Duodenal mucosa (tissue), 2 donors: Measurements from ENCODE around the gene RETN.

ENCODE experiments used
- H3K27ac ChIP-seq: one replicate; pipeline ENCODE4 v1.7.0; 2013; ENCODE audit warnings: low read depth, low read length
- H3K27me3 ChIP-seq, 2 donors: one replicate each; pipeline ENCODE4 v1.7.0; 2013; ENCODE audit warnings: low read length in 2 of 2, control low read depth in 1 of 2; ENCODE audit not compliant: insufficient read depth in 2 of 2, control insufficient read depth in 1 of 2
- H3K36me3 ChIP-seq, 2 donors: one replicate each; pipeline ENCODE4 v1.7.0; 2013; ENCODE audit warnings: low read length in 2 of 2, control low read depth in 1 of 2; ENCODE audit not compliant: insufficient read depth in 2 of 2, control insufficient read depth in 1 of 2
- H3K4me1 ChIP-seq, 2 donors: one replicate each; pipeline ENCODE4 v1.7.0; 2013; ENCODE audit warnings: low read length in 2 of 2, control low read depth in 1 of 2; ENCODE audit not compliant: insufficient read depth in 2 of 2, control insufficient read depth in 1 of 2
- H3K4me3 ChIP-seq, 2 donors: one replicate each; pipeline ENCODE4 v1.7.0; 2013; ENCODE audit warnings: low read length in 2 of 2, low read depth in 1 of 2
- H3K9ac ChIP-seq, 2 donors: one replicate each; pipeline ENCODE4 v1.7.0; 2013; ENCODE audit warnings: low read length in 2 of 2, low read depth in 1 of 2
- H3K9me3 ChIP-seq, 2 donors: one replicate each; pipeline ENCODE4 v1.7.0; 2013; ENCODE audit warnings: low read length in 2 of 2, control low read depth in 1 of 2; ENCODE audit not compliant: control insufficient read depth in 1 of 2

The RETN gene

GRCh38 chr19:7706188-7706954 is 37.5 kb downstream of the RETN start:
- peaks cover 0 to 5% of the 10 kb centered on the region in 2 donors for H3K4me1 ChIP-seq
- no peaks in the 10 kb centered on the region for H3K27me3 ChIP-seq
- H3K27ac ChIP-seq = no peak overlapping the region
- no peaks in the 10 kb centered on the region for H3K9me3 ChIP-seq
- no peak overlapping the region for H3K9ac ChIP-seq
- H3K4me3 ChIP-seq = no peak overlapping the region
- H3K36me3 ChIP-seq = no peaks in the 10 kb centered on the region

GRCh38 chr19:7706955-7707456 is 38.2 kb downstream of the RETN start:
- H3K27ac ChIP-seq = no peak overlapping the region
- no peak overlapping the region for H3K9ac ChIP-seq
- peaks cover 0 to 5% of the 10 kb centered on the region in 2 donors for H3K4me1 ChIP-seq
- no peaks in the 10 kb centered on the region for H3K9me3 ChIP-seq
- H3K27me3 ChIP-seq = no peaks in the 10 kb centered on the region
- H3K36me3 ChIP-seq = no peaks in the 10 kb centered on the region
- H3K4me3 ChIP-seq = no peak overlapping the region

- Histone ChIP-seq H3K4me3 (no peak overlapping the region), H3K9ac (no peak overlapping the region), H3K9me3 (no peaks in the 10 kb centered on the region), H3K27me3 (no peaks in the 10 kb centered on the region), H3K36me3 (no peaks in the 10 kb centered on the region), H3K4me1 (peaks cover 0 to 5% of the 10 kb centered on the region in 2 donors), H3K27ac (no peak overlapping the region)
Observed at GRCh38 chr19:7709932-7710460, 41.1 kb downstream of the RETN start.

GRCh38 chr19:7710616-7711015 is 41.8 kb downstream of the RETN start:
- H3K36me3 ChIP-seq = no peaks in the 10 kb centered on the region
- H3K4me3 ChIP-seq = no peak overlapping the region
- no peak overlapping the region for H3K27ac ChIP-seq
- H3K27me3 ChIP-seq = no peaks in the 10 kb centered on the region
- peaks cover 0 to 5% of the 10 kb centered on the region in 2 donors for H3K4me1 ChIP-seq
- no peaks in the 10 kb centered on the region for H3K9me3 ChIP-seq
- H3K9ac ChIP-seq = no peak overlapping the region

- Histone ChIP-seq H3K27me3 (no peaks in the 10 kb centered on the region), H3K9me3 (peaks cover 3 to 6% of the 10 kb centered on the region in 2 donors), H3K36me3 (no peaks in the 10 kb centered on the region), H3K4me3 (no peak overlapping the region), H3K27ac (no peak overlapping the region), H3K9ac (no peak overlapping the region), H3K4me1 (no peaks in the 10 kb centered on the region)
Observed at GRCh38 chr19:7715671-7716070, 46.8 kb downstream of the RETN start.

- Histone ChIP-seq H3K27me3 (no peaks in the 10 kb centered on the region), H3K27ac (no peak overlapping the region), H3K9me3 (peaks cover 3 to 6% of the 10 kb centered on the region in 2 donors), H3K9ac (no peak overlapping the region), H3K36me3 (no peaks in the 10 kb centered on the region), H3K4me1 (no peaks in the 10 kb centered on the region), H3K4me3 (no peak overlapping the region)
Observed at GRCh38 chr19:7716762-7717161, 47.9 kb downstream of the RETN start.

GRCh38 chr19:7718668-7719067 is 49.8 kb downstream of the RETN start:
- Histone ChIP-seq H3K4me3 (no peak overlapping the region), H3K4me1 (no peaks in the 10 kb centered on the region), H3K36me3 (no peaks in the 10 kb centered on the region), H3K27ac (no peak overlapping the region), H3K9me3 (peaks cover 3 to 6% of the 10 kb centered on the region in 2 donors), H3K27me3 (no peaks in the 10 kb centered on the region), H3K9ac (no peak overlapping the region)
